HG02885 (cell line): ENCODE measurements around the gene PTHLH.

Source experiments
- ATAC-seq: cut with Tn5 transposase; IDR thresholded peaks from one replicate; pipeline ENCODE4 v1.9.1; 2021; ENCODE audit warnings: mild to moderate bottlenecking; ENCODE audit not compliant: unreplicated experiment, poor library complexity

Gene PTHLH

GRCh38 chr12:27975222-27976136 lies 2.9 kb upstream of the PTHLH start:
- ATAC-seq: no peak

DNA sequence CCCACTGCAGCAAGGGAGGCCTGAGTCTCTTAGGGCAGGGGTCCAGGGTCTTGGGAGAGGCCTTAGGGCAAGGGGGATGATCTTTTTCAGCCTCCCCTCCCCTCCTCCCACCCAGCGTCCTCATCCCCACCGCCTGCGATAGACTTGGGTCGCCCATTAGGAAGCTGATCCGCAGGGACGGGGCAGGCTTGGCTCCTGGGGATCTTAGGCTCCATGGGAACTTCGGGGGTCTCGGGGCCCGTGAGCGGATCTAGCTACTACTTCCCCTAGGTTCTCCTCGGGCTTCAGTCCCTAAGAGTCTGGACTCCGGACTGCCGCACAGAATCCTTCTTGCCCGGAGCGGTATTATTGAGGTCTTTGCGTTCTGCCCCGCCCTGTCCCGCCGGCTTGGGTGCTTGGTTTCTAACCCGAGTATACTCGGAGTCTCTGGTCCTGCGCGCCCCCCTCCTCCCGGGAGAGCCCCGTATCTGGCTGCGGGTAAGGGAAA lies 2.2 kb upstream of the PTHLH start:
- ATAC-seq: no peak

DNA sequence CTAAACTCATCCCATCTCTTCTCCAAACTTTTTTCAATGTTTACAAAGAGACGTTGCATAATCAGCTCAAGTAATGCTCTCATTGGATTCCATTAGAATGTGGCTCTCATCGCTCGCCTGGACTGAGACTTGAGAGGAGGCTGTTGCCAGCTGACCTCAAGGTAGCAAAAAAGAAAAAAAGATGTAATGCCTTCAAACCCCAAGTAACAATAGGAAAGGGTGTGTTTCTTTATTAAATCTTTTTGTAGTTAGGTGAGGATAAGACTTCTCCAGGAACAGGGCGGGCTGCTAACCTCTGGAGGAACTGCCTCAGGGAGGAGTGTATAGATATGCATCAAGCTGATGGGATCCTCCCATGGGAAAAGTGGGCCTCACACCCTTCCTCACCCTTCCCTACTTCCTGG lies 956 bp upstream of the PTHLH start:
- ATAC-seq: no peak

- no peak for ATAC-seq
Measured at GRCh38 chr12:27971606-27972005, 927 bp downstream of the PTHLH start.

GRCh38 chr12:27971121-27971489 lies 1.4 kb downstream of the PTHLH start:
- no peak for ATAC-seq

- peak; percentile 26 for ATAC-seq
Measured at GRCh38 chr12:27970401-27971120, 2.0 kb downstream of the PTHLH start.

- ATAC-seq: peak; percentile 86
Measured at GRCh38 chr12:27969624-27970400, 2.7 kb downstream of the PTHLH start.

GRCh38 chr12:27968972-27969623 lies 3.4 kb downstream of the PTHLH start:
- no peak for ATAC-seq

DNA sequence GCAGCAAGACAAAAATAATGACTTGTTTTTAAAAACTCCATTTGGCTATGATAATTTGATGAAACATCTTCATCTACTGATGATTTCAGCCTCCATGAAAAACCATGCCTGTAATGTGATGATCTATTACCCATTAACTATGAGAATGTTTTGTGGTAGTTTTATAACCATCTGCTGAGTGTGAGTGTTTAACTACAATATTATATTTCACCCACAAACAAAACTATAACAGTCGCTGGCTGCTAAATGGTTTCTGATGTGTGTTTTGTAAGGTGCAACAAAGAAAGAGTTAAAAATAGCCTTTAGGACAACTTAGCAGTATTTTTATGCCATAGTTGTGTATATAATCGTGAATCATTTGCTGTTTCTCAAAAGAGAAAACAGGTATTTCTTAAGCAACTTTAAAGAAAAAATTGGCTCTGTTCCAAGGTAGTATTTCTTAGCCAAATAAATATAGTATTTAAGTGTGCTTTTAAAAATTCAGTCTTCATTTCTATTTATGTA lies 4.9 kb downstream of the PTHLH start:
- no peak for ATAC-seq

DNA sequence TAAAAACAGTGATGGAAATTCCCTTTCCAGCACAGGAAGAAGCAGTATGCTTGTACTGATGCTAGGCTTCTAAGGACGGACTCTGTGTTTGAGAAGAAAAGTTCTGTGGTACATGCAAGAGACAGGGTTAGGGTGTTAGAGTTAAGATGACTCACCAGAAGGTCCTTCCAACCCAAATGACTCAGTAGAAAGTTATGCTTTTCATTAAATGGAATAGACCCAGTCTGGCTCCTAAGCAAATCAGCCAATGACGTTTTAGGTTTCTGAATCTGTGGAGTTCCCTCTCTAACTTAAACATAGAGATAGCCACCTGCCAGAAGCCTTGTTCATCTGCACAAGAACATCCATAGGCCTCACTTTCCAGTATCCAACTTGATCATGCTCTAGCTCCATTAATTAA lies 5.7 kb downstream of the PTHLH start:
- peak; percentile 32 for ATAC-seq

- ATAC-seq: no peak
Measured at GRCh38 chr12:27965966-27966365, 6.6 kb downstream of the PTHLH start.

DNA sequence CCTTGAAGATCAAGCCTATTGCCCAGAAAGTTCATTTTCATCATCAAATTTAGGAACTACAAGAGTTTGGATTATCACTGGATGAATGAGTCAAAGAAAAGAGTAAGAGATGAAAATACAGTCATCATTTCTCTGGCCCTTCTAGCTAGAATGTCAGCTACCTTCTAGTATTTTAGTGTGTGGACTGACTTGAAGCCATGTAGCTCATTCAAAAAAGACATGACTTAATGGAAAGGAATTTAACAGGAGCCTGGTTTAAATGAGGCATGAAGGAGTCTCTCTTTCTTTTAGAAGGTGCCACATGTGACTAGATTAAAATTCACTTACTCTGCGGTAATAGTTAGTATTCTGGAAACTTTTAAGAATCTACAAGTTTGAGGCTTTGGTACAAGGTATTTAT lies 7.1 kb downstream of the PTHLH start:
- no peak for ATAC-seq

- ATAC-seq: no peak
Measured at GRCh38 chr12:27964123-27964522, 8.4 kb downstream of the PTHLH start.

DNA sequence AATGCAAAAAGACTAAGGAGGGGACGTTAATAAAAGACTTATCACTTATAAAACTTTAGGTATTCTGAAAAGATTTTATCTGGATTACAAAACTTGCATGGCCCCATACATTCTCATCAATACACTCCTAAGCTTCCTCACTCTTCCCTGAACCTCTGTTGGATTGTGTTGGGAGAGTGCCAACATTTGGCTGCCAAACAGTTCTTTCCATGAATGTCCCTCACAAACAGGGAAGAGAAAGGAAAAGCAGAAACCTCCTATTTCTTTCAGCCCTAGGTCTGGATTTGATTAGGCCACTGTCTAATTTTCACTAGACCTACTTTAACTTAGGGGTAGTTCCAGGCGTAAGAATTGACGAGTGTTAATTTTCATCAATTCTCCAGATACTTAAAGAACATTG lies 11.7 kb downstream of the PTHLH start:
- ATAC-seq: no peak

GRCh38 chr12:27958675-27959074 lies 13.9 kb downstream of the PTHLH start:
- no peak for ATAC-seq

GRCh38 chr12:27957366-27957765 lies 15.2 kb downstream of the PTHLH start:
- no peak for ATAC-seq

- ATAC-seq: no peak
Measured at GRCh38 chr12:27953817-27954216, 18.7 kb downstream of the PTHLH start.

GRCh38 chr12:27953348-27953747 lies 19.2 kb downstream of the PTHLH start:
- ATAC-seq: no peak

DNA sequence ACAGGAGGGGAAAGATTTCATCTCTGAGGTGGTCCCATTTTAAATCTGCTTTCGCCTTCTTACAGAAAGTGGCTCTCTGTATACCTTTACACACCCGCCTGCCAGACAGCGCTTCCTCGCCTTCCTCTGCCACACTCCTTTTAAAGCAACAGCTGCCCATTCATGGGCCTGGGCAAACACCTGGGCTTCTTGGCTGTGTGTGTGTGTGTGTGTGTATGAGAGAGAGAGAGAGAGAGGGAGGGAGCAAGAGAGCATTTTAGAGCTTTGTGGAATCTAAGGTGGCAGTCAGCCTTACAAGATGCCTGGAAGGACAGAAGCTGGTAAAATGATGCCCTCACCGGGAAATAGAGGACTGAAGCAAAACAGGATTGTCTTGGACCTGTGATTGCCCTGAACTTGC lies 20.0 kb downstream of the PTHLH start:
- no peak for ATAC-seq

DNA sequence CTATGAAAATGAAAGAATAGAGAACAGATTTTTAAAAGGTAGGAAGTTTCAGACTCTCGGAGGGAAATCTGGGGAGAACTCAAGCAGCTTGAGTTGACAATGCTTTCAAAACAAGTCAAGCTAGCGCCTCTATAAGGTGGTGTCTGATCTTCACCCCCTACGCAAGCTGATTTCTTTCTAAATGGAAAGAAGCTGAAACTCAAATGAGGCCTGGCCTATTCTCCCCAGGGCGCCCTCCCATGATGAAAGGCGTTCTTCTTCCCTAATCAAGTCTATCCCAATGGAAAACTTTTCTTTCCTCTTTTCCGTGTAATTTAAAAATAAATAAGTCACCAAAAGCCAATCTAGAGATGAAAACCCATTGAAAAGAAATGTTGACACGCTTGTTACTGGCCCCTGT lies 20.6 kb downstream of the PTHLH start:
- ATAC-seq: no peak
